ENCODE data around the gene MACROD2.

GRCh38 chr20:15144916-15145315 lies 1149.6 kb downstream of the MACROD2 start:
- no peak for TF ChIP-seq CTCF (IDR thresholded peaks at IDR 0.05)
- TF ChIP-seq POLR2A (IDR thresholded peaks at IDR 0.05): no peak

Data from body of pancreas (tissue), 4 donors.